Measurements from ENCODE around the gene LRRTM1. TPM values are rescaled to one million over a fixed set of nuclear protein-coding genes. Genes with fewer than 3 reads are reported as not detected.

Gene LRRTM1
- polyA plus RNA-seq (2013, experiment 1 of 2; ENCODE audit: insufficient read length): not detected
- polyA plus RNA-seq (2013, experiment 2 of 2; ENCODE audit: insufficient read length): not detected

GRCh38 chr2:80303909-80304837, at the start of gene LRRTM1:
TSS of gene LRRTM1 (minus strand) at chr2:80304752. CDS start at chr2:80303819, 933 bp downstream.
- DNase-seq: peak; percentile 2

GRCh38 chr2:80351231-80351630, 46.7 kb upstream of the LRRTM1 start:
- peak; percentile 18 for DNase-seq

DNA sequence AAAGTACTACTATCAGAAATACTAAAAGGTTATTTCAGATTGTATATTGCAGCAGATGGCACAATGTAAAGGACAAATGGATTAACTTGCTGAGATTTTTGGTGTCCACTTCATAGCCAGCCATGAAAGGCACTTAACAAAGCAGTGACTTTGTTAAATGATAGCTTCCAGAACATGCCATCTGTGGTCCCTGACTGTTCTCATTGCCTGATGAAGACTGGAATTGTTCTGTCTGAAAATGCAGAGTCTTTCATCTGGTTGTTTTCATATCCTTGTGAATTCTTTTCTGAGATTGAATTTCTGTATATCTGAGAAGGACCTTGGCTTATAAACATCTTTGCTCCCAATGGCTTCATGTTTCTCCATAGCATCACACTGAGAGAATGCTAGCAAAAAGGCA, 44.4 kb upstream of the LRRTM1 start:
- no peak for DNase-seq

GRCh38 chr2:80348078-80348477, 43.5 kb upstream of the LRRTM1 start:
- no peak for DNase-seq

GRCh38 chr2:80340022-80340421, 35.5 kb upstream of the LRRTM1 start:
- no peak for DNase-seq

- DNase-seq: no peak
Measured at GRCh38 chr2:80338794-80339193, 34.2 kb upstream of the LRRTM1 start.

- no peak for DNase-seq
Measured at GRCh38 chr2:80335411-80335810, 30.9 kb upstream of the LRRTM1 start.

GRCh38 chr2:80333886-80334285, 29.3 kb upstream of the LRRTM1 start:
- DNase-seq: no peak

- no peak for DNase-seq
Measured at GRCh38 chr2:80330527-80331450, 26.2 kb upstream of the LRRTM1 start.

GRCh38 chr2:80329491-80329890, 24.9 kb upstream of the LRRTM1 start:
- no peak for DNase-seq

DNA sequence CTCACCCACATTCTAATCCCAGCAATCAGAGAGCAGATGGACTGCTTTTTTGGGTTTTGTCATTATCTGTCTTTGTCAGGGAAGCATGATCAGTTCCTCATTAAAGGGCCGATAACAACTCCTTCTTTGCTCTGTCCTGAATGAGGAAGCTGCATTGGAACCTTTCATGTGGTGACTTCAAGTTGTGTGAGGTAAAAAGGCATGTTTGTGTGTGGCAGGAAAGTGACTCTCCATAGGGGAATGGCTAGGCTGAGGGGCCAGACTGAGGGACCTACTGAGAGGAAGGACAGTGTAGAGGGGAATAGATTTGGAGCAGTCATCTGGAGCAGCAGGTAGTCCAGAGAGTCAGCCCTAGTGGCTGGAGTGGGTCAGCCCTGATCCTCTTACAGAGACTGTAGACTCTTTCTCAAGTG, 23.6 kb upstream of the LRRTM1 start:
- no peak for DNase-seq

DNA sequence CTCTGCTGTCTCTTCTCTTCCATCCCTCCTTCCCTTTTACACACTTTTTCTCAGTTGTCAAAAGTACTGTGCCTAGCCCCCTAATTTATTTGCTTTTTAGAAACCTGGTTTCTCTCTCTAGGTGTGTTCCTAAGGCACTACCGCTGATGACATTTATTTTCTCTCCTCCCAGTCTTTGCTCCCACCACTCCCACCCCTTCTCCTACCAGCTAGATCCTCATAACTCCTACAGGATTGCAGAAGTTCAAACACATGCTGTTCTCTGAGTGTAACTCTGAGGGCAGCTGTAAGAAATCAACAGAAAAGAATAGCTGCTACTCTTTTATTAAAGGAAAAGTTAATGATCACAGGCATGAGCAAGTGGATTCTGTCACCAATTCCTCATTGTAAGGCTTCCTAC, 22.3 kb upstream of the LRRTM1 start:
- DNase-seq: no peak

DNA sequence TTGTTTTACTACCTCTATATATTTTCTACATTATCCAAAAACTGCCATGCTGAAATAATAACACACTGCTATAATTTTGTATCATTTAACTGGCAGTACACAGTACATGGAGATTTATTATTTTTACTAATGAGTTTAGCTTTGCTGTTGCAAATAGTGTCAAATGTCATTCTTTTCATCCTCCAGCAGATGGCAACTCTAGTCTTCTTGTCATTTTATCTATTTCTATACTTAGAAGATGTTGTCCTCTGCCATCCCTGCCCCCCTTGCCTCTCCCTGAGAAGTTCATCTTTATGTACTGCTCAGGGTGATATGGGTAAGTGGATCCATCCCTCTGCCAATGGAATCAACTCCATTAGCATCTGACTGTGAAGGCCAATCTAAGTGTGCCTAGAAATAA, 21.7 kb upstream of the LRRTM1 start:
- DNase-seq: peak; percentile 54

DNA sequence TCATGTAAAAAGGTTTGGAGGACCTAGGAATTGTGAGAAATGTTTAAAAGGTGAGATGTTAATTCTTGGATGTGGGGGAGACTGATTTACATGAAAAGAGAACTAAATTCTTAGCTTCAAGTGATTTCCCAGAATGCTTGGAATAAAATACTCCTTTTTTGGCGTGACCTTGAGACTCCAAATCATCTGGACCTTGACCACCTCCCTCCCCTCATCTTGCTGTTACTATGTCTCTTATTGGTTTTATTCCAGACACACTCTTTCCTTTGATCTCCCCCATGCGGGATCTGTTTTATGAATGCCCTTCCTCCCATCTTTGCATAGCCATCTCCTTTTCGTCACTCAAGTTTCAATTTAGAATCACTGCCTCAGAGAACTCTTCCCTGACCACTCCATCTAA, 20.0 kb upstream of the LRRTM1 start:
- no peak for DNase-seq

GRCh38 chr2:80323610-80324009, 19.1 kb upstream of the LRRTM1 start:
- peak; percentile 11 for DNase-seq

GRCh38 chr2:80322958-80323357, 18.4 kb upstream of the LRRTM1 start:
- DNase-seq: no peak

DNA sequence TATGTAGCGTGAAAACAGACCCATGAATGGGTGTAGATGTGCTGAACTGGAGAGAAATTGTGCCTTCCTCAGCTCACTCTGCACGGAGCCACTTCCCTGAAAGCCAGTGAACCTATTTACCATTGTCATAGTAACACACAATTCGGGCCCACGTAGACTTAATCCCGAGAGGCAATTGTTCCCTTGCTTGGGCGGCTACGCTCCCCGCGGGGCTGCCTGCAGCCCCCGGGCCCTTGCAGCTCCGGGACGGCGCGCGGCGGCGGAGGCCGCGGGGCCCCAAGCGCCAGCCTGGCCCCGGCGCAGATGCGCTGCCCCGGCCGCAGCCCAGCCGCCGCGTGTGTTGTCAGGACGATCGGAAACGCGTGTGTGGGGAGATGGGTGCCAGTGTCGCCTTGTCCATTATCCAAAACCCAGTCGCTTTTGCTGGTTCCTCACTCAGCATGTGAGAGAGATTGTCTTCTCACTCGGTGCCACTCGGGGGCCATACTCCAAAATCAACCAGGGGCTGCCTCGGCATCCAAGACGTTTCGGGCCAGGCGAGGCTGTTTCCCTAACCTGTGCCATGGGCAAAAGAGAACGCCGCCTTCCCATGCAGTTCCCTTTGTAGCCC, 17.9 kb upstream of the LRRTM1 start:
- DNase-seq: no peak

GRCh38 chr2:80312282-80312839, 7.8 kb upstream of the LRRTM1 start:
- no peak for DNase-seq

GRCh38 chr2:80311304-80311703, 6.8 kb upstream of the LRRTM1 start:
- DNase-seq: no peak

- peak; percentile 3 for DNase-seq
Measured at GRCh38 chr2:80303006-80303908, 1.3 kb downstream of the LRRTM1 start.

DNA sequence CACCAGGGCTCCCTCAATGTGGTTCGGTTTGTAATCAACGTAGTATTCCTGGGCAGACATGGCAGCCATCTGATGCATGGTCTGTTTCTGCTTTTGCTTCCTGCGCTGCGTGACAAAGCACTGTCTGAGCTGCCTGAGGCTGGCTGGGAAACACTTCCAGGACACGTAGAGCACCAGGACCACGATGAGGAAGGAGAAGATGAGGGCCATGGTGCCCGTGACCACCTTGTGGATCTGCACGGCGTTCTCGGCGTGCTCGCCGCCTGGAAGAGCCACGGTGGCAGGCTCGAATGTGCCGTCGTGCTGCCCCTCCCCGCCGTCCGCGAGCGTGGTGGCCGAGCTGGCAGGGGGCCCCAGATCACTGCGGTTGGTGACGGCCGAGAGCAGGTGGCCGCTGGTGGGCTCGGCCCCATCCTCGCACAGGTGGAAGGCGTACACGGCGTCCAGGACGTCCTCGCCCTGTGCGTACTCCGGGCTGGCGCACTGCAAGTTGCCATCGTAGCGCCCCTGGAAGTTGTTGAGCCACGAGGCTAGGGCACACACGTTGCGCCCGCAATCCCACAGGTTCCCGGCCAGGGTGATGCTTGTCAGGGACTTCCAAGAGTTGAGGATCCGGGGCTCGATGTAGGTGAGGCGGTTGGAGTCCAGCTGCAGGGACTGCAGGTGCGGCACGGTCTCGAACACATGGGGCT, 2.1 kb downstream of the LRRTM1 start:
- no peak for DNase-seq

All from fibroblast of skin of back (primary cell).